Activated T-helper 9 cell treated with anti-CD3 and anti-CD28 coated beads, Interleukin-2, amount 50 U/mL, for 16 hours (primary cell): ENCODE data around the gene PRKRA.
"Not testable (repeated sequence)": the region's sequence is repeated elsewhere in the genome, so short reads cannot be mapped to it uniquely, and the experiment has no call there.

ENCODE experiments used
- DNase-seq: peaks from one replicate; pipeline ENCODE4 v3.0.0-alpha.2; 2020; ENCODE audit warnings: low read depth

Gene PRKRA

GRCh38 chr2:178457390-178457886 lies 6.5 kb upstream of the PRKRA start:
- DNase-seq = no peak

GRCh38 chr2:178455947-178456346 lies 5.0 kb upstream of the PRKRA start:
- DNase-seq = no peak

- no peak for DNase-seq
Observed at GRCh38 chr2:178452870-178453269, 1.9 kb upstream of the PRKRA start.

- DNase-seq = no peak
Observed at GRCh38 chr2:178452334-178452733, 1.4 kb upstream of the PRKRA start.

GRCh38 chr2:178450524-178450773 lies 526 bp downstream of the PRKRA start:
- DNase-seq = no peak

- DNase-seq = no peak
Observed at GRCh38 chr2:178449700-178450523, 1.1 kb downstream of the PRKRA start.

- no peak for DNase-seq
Observed at GRCh38 chr2:178448968-178449661, 1.9 kb downstream of the PRKRA start.

- DNase-seq = no peak
Observed at GRCh38 chr2:178441426-178441825, 9.5 kb downstream of the PRKRA start.

GRCh38 chr2:178436662-178437061 lies 14.3 kb downstream of the PRKRA start:
- no peak for DNase-seq

- no peak for DNase-seq
Observed at GRCh38 chr2:178429336-178429735, 21.6 kb downstream of the PRKRA start.

- DNase-seq = no peak
Observed at GRCh38 chr2:178428396-178428806, 22.6 kb downstream of the PRKRA start.

- no peak for DNase-seq
Observed at GRCh38 chr2:178427458-178427857, 23.5 kb downstream of the PRKRA start.

- no peak for DNase-seq
Observed at GRCh38 chr2:178426388-178426787, 24.6 kb downstream of the PRKRA start.

GRCh38 chr2:178425255-178425827 lies 25.6 kb downstream of the PRKRA start:
- DNase-seq = no peak

- not testable (repeated sequence) for DNase-seq
Observed at GRCh38 chr2:178423746-178424145, 27.2 kb downstream of the PRKRA start.

- no peak for DNase-seq
Observed at GRCh38 chr2:178422097-178422496, 28.9 kb downstream of the PRKRA start.

GRCh38 chr2:178420463-178420999 lies 30.4 kb downstream of the PRKRA start:
- no peak for DNase-seq

GRCh38 chr2:178419123-178419522 lies 31.9 kb downstream of the PRKRA start:
- DNase-seq = no peak

GRCh38 chr2:178418426-178418825 lies 32.5 kb downstream of the PRKRA start:
- no peak for DNase-seq

- DNase-seq = no peak
Observed at GRCh38 chr2:178417916-178418315, 33.1 kb downstream of the PRKRA start.

- DNase-seq = no peak
Observed at GRCh38 chr2:178415979-178416378, 35.0 kb downstream of the PRKRA start.

GRCh38 chr2:178414266-178415247 lies 36.4 kb downstream of the PRKRA start:
- DNase-seq = peak; percentile 57
